Urothelium cell line (cell line): ENCODE results near the gene C12orf60.

Experiments
- DNase-seq: peaks from one replicate; pipeline ENCODE4 v3.0.0; 2011; ENCODE audit warnings: low spot score, mixed read lengths
- FAIRE-seq: peaks from 2 replicates; lab custom pipeline; 2011; peaks lifted over from hg19 to GRCh38; lab: Jason Lieb, UNC

Gene C12orf60

GRCh38 chr12:14871247-14871646, 67.8 kb downstream of the C12orf60 start:
- no peak for FAIRE-seq
- DNase-seq = no peak

GRCh38 chr12:14871886-14872285, 68.4 kb downstream of the C12orf60 start:
- FAIRE-seq = no peak
- no peak for DNase-seq

GRCh38 chr12:14873440-14874185, 70.1 kb downstream of the C12orf60 start:
- DNase-seq = no peak
- peak; percentile 5 for FAIRE-seq
